Stomach (tissue), 4 donors: ENCODE measurements around the gene SDR42E1.

Source experiments
- CTCF ChIP-seq, 7 experiments: fragments of 450-650 bp in 4 of 7; fragments of 200-600 bp in 3 of 7; sonication (generic) in 3 of 7; IDR thresholded peaks; one replicate each; pipeline ENCODE4 v1.5.1; 2016 to 2019; ENCODE audit warnings: antibody characterized with exemption in 7 of 7, control low read depth in 2 of 7, mild to moderate bottlenecking in 1 of 7
- EP300 ChIP-seq: sonication (generic); formaldehyde crosslinking; IDR thresholded peaks from one replicate; pipeline ENCODE4 v1.6.1; 2017; ENCODE audit warnings: antibody characterized with exemption
- POLR2A ChIP-seq, 4 donors: fragments of 450-650 bp; IDR thresholded peaks; one replicate each; pipeline ENCODE4 v1.6.1; 2016; ENCODE audit warnings: antibody characterized with exemption in 4 of 4, control low read depth in 2 of 4, mild to moderate bottlenecking in 1 of 4, moderate library complexity in 1 of 4
- POLR2AphosphoS5 ChIP-seq, 3 donors: sonication (generic); formaldehyde crosslinking; IDR thresholded peaks; one replicate each; pipeline ENCODE4 v1.6.1; 2016; ENCODE audit warnings: antibody characterized with exemption in 3 of 3

DNA sequence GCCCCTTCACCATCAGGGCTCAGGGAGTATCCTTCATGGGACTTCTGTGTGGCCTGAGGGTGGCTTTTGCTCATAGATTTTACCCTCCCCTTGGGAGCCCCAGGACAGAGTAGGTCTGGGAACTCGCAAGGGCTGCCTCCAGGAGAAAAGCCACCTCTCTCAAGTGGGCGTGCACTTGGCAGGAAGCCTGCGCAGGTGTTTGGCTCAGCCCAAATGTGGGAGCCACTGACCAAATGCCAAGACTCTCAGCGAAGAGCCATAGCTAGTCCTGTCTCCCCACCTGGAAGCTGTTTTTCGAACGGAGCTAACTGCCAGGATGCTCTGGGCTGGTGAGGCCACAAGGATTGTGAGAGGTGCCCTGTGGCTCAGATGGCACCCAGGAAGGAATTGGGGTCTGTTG is 21.7 kb upstream of the SDR42E1 start:
- TF ChIP-seq POLR2A (IDR thresholded peaks at IDR 0.05) = no peak
- no peak for TF ChIP-seq CTCF (IDR thresholded peaks at IDR 0.05)
- no peak for TF ChIP-seq EP300
- TF ChIP-seq POLR2AphosphoS5 (IDR thresholded peaks at IDR 0.05) = no peak
